ENCODE results near the gene RBBP4.
"Not testable (repeated sequence)": the region's sequence is repeated elsewhere in the genome, so short reads cannot be mapped to it uniquely, and the experiment has no call there.

The RBBP4 gene

GRCh38 chr1:32650752-32651460 is at the start of gene RBBP4:
Gene RBBP4, plus strand, starts transcription at chr1:32651208. Its CDS starts 99 bp downstream, at chr1:32651307.
- peak; percentile 99 for DNase-seq

DNA sequence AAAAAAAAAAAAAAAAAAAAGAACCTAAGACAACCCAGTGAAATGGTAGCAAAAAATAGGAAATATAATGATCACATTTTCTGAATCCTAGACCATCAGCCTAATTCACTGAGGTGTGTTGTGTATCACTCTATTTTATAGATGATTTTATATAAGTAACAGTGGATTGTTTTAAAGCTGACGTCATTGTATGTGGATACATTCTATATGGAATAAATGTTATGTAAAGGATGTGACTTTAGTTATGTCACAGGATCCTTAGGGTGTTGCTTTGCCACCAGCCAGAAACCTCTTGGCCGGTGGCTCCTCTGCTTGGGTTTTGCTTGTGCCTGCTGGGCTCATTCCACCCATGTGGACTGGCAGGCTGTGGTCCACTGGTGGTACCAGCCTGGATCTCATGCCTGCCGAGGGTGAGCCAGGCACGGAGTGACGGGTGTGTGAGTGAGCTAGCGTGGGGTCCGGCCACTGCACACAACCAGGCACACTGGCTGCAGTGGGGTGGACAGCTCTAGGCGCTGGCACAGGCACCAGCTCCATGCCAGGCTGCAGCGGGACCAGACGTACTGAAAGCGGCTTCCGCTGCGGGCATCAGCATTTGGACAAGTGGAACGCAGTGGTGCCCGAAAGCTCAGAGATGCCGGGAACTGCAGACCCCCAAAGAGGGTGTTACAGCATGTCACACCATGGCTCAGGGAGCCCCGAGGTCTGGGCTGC is 45.1 kb upstream of the RBBP4 start:
- DNase-seq: no peak

DNA sequence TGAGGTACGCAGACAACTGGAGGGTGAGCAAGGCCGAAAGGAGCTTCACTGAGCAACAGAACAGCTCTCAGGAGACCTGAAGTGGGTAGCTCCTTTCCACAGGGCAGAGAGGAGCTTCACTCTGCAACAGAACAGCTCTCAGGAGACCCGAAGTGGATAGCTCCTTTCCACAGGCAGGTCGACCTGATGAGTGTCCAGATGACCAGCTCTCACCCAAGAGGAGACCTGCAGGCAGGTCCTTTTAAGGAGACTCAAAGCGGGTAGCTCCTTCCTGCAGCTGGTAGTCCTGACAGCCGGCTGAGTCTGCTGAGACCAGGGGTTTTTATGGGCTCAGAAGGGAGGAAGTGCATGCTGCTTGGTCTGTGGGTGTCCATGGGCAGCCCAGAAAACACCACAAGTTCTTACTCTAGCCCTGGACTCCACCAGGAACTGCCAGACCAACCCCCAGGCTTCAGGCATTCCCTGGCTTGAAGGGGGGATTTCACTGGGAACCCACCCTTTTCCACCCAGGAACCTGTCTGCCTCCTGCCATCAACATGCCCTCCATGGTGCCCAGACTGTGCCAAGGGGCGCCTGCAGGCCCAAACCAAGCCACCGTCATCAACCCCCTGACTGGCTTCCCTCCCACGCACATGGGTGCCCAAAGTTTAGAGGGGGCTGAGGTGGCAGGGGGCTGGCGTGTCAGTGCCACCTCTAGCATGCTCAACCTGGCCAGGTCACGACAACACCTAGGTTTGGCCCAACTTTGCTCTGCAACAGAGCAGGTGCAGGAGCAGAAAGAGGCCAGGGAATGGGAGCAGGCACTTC is 44.2 kb upstream of the RBBP4 start:
- DNase-seq: no peak

DNA sequence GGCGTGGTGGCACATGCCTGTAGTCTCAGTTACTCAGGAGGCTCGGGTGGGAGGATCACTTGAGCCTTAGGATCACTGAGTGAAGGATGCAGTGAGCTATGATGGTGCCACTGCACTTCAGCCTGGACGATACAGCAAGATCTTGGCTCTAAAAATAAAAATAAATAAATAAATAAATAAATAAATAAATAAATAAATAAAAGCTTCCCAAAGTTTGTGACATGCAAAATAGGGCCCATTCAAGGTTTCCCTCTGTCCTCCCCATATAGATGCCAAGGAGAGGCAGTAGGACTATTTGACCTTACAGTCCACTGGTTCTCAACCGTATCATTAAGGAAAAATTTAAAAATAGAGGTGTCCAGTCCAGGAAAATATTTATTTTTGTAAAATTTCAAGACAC is 41.8 kb upstream of the RBBP4 start:
- no peak for DNase-seq

DNA sequence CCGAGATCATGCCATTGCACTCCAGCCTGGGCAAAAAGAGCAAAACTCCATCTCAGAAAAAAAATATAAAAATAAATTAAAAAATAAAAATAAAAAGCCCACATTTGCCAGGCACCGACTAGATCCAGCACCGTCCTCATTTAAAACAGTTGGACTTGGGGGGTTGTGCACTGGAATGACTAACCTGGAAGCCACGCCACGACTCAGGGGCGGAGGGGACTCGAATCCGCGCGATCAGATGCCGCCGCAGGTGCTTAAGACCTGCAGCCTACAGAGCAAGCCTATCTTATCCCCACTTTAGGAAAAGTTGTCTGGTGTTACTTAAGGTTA is 39.2 kb upstream of the RBBP4 start:
- no peak for DNase-seq

DNA sequence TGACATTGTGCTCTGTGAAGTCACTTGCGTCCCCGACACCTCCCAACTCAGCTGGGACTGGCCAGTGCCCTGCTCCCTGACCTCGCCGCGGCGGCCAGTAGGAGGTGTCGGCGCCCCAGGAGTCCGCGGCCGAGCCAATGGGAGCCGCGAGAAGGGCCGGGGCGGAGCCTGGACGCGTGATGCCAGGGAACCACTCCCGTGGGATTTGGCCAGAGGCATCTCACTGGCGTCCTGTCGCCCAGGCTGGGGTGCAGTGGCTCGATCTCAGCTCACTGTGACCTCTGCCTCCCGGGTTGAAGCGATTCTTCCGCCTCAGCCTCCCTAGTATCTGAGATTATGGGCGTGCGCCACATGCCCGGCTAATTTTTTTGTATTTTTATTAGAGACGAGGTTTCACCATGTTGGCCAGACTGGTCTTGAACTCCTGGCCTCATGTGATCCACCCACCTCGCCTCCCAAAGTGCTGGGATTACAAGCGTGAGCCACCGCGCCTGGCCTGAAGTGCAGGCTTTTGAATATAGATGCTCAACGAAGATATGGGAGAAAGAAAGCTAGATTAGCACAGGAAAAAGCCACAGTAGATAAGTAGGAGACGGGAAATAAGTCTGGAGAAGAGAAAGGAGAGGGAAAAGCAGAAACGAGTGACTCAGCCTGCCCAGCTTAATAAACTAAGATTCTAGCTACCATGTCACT is 38.7 kb upstream of the RBBP4 start:
- peak; percentile 34 for DNase-seq

DNA sequence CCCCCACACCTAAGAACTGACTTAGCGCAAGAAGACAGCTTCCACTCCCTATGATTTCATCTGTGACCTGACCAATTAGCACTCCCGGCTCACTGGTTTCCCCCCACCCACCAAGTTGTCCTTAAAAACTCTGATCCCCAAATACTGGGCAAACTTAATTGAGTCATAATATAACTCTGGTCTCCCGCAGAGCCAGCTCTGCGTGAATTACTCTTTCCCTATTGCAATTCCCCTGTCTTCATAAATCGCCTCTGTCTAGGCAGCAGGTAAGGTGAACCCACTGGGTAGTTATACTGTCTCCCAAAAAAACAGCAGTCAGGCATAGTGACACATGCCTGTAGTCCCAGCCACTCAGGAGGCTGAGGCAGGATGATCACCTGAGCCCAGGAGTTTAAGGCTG is 37.5 kb upstream of the RBBP4 start:
- DNase-seq: no peak

GRCh38 chr1:32618673-32619221 is 32.3 kb upstream of the RBBP4 start:
- DNase-seq: no peak

- no peak for DNase-seq
Measured at GRCh38 chr1:32619701-32620485, 31.1 kb upstream of the RBBP4 start.

DNA sequence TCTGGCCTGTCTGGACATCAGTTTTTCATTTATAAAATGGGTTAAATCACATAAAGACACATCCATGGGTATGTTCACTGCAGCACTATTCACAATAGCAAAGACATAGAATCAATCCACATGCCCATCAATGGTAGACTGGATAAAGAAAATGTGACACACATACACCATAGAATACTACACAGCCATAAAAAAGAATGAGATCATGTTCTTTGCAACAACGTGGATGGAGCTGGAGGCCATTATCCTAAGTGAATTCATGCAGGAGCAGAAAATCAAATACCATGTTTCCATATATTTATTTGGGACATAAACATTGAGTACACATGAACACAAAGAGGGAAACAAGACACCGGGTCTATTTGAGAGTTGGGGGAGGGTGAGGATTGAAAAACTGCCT is 28.8 kb upstream of the RBBP4 start:
- DNase-seq: no peak

DNA sequence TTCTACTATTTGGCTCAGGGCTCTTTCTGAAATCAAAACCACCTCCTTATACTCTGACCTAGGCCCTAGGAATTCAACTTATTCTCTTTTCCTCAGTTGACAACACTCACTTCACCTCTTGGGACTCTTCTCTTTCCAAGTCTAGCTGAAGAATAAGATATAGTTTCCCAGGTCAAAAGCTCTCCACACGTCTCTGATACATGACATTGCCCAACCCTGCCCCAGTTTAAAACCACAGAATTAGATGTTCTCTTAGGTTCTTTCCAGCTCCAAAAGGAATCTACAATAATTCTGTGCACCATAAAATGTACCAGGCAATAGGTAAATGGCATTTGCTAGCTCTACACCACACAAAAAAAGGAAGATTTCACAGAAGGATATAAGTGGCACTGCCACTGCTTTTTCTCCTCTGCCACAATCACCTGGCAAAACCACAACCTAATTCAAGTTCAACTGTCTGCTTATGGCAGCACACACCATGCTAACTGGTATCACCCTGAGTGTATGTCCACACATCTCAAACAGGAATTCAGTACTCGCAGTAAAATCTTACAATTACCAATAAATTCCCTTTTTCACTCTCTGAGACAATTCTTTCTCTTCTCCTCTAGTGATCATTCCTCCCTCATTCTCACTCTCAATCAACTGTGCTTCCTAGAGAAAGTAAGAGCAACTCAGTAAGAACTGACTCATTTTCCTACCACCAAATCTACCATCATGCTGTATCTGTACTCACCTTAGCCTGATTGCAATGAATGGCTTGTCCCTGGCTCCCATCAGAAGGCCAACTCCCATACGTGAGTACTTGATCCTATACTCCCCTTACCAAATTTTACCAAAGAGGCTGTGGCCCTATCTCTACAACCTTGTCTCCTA is 28.0 kb upstream of the RBBP4 start:
- DNase-seq: no peak

DNA sequence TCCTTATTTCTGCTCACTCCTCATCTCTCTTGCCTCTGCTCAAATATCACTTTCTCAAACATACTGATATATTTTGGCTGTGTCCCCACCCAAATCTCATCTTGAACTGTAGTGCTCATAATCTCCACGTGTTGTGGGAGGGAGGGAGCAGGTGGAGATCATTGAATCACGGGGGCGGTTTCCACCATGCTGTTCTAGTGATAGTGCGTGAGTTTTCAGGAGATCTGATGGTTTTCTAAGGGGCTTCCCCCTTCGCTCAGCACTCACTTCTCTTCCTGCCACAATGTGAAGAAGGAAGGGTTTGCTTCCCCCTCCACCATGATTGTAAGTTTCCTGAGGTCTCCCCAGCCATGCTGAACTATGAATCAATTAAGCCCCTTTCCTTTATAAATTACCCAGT is 27.2 kb upstream of the RBBP4 start:
- DNase-seq: peak; percentile 26

DNA sequence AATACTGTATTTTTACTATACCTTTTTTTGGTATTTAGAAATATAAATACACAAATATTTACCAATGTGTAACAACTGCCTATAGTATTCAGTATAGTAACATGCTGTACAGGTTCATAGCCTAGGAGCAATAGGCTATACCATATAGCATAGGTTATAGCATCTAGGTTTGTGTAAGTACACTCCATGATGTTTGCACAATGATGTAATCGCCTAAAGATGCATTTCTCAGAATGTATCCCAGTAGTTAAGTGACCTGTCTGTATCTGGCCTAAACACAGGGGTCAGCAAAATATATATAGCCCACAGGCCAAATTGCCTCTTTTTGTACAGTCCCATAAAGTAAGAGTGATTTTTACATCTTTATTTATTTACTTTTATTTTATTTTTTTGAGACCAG is 24.8 kb upstream of the RBBP4 start:
- DNase-seq: no peak

GRCh38 chr1:32627596-32628162 is 23.3 kb upstream of the RBBP4 start:
- DNase-seq: no peak

DNA sequence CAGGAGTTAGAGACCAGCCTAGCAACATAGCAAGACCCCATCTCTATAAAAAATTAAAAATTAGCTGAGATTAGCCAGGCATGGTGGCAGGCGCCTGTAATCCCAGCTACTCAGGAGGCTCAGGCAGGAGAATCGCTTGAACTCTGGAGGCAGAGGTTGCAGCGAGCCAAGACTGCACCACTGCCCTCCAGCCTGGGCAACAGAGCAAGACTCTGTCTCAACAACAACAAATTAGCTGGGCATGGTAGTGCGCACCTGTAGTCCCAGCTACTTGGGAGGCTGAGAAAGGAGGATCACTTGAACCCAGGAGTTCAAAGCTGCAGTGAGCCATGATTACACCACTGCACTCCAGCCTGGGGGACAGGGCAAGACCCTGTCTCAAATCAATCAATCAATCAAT is 20.8 kb upstream of the RBBP4 start:
- DNase-seq: not testable (repeated sequence)

DNA sequence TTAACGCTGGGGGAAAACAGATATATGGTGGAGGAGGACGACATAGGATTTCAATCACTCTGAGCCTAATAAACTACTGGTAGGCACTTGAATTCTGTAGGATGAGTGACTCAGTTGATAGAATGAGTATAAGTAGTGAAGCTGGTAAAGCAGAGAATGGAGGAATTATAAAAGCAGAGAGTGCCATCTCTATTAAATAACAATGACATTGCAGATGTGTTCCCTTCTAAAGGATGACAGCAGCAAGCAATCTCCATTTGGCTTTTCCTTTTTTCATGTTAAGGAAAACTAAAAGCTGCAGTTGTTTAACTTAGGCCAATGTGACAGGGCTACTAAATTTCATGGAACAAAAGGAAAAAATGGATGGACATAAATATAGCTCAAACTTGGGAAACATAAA is 18.2 kb upstream of the RBBP4 start:
- no peak for DNase-seq

DNA sequence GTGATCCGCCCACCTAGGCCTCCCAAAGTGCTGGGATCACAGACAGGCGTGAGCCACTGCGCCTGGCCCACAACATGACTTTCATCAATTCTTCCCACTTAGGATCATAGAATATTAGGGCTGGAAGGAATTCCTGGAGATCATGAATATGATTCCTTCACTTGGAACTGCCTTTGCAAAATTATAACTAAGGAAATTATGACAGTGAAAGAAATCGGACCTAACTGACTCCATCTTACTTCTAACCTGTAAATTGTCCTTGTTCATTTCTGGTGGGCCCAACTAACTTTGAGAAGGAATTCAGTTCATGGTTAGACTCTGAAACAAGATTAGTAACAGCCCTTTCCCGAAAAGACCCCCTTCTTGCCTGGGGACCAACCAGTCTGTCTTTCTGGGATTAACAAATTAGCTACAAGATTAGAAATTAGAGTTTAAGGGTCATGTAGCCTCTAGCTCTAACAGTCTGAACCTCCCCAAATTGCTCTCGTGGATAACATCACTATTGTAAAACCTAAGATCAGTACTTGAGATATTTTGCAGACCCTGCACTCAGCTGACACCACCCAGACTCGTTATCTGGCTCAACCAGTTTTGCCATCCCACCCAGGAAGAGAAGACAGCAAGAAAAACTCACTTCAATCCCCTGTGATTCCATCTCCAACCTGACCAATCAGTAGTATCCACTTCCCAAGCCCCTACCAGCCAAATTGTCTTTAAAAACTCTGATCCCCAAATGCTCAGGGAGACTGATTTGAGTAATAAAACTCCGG is 15.3 kb upstream of the RBBP4 start:
- DNase-seq: no peak

- no peak for DNase-seq
Measured at GRCh38 chr1:32636914-32637645, 13.9 kb upstream of the RBBP4 start.

GRCh38 chr1:32639489-32640075 is 11.4 kb upstream of the RBBP4 start:
- no peak for DNase-seq
